ENCODE results near the gene PLEK.

- no peak for TF ChIP-seq CTCF (IDR thresholded peaks at IDR 0.05; ENCODE audit: insufficient read depth, low read depth, low read length)
- no peak for TF ChIP-seq EZH2 (IDR thresholded peaks at IDR 0.05; ENCODE audit: insufficient read depth, low read length)
Observed at GRCh38 chr2:68403199-68403644, 38.1 kb downstream of the PLEK start.
